DMS153 (cell line): ENCODE results near the gene PEX12.
"Not testable (repeated sequence)": the region's sequence is repeated elsewhere in the genome, so short reads cannot be mapped to it uniquely, and the experiment has no call there.

ENCODE experiments used
- DNase-seq: peaks from one replicate; lab custom pipeline; 2025; lab: John Stamatoyannopoulos, UW

The PEX12 gene

DNA sequence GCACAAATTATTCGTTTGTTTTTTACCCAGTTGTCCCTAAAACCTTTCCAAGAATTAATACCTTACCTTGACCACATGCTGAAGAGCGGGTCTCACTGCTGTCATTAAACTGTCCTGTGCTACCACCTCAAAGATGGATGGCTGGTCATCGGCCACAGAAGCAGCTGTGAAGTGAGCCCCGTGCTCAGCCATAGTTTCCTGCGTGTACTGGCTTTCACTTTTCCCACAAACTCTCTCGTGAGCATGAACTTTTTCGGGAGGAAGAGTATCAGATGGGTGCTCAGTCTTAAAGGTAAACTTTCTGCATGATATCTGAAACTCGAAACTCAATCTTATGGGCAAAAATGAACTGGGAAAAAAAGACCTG lies 558 bp downstream of the PEX12 start:
- no peak for DNase-seq

DNA sequence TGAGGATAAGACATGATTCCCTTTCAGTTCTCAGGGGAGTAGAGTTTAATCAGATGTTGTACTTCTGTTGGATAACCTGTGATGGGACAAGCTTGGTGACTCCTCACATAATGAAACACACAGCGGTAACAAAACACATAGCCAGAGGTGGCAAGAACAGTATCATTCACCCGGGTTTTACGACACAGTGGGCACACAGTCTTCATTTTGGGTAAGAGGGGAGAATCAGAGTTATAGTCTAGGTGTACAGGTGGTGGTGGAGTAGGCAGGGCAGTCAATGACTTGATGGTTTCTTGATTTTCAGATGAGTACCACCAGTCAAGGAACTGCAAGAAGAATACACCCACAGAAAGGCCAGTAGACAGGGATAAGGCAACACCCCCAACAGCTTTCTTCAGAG lies 2.6 kb downstream of the PEX12 start:
- DNase-seq = no peak

DNA sequence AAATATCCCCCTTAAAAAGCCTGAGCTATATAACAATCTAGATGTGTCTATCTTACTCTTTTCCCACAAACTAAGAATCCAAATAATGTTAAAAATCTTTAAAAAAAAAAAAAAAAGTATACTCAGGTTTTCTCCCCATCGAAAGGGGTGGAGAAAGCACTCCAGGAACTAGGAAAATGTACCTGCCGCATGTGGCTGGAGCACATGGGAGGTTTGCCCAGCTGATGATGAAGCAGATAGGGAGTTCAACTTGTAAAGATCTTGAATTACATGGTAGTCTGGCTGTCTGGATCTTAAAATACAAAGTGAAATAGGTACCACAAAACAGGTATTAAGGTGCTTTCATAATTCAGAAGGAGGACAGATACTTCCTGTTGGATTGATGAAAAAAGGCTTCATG lies 9.0 kb downstream of the PEX12 start:
- DNase-seq = no peak

DNA sequence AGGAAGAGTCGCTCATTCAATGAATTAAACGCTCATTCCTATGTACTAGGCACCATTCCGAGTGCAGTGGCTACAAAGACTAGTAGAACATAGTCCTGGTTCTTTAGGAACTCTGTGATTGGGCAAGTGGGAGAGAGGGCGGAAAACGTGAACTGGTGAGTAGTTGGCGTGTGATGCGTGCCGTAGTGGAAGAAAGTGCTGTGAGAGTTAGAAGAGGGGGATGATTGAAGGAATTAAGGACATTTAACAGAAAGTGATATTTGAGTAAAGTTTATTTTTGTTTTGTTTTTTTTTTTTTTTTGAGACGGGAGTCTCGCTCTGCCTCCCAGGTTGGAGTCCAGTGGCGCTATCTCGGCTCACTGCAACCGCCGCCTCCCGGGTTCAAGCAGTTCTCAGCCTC lies 9.8 kb downstream of the PEX12 start:
- DNase-seq = no peak

DNA sequence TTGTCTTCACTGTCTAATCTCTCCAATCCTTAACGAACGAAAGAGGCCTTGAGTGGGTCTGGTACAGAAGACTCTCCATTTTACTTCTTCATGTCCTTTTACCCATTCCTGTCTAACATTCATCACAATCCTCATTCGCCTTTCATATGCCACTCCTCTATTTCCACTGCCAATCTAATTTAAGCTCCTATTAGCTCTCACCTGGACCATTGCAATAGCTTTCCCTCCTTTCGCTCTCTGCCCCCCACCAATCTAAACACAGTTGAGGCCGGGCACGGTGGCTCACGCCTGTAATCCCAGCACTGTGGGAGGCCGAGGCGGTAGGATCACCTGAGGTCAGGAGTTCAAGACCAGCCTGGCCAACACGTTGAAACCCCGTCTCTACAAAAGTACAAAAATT lies 11.4 kb downstream of the PEX12 start:
- no peak for DNase-seq

DNA sequence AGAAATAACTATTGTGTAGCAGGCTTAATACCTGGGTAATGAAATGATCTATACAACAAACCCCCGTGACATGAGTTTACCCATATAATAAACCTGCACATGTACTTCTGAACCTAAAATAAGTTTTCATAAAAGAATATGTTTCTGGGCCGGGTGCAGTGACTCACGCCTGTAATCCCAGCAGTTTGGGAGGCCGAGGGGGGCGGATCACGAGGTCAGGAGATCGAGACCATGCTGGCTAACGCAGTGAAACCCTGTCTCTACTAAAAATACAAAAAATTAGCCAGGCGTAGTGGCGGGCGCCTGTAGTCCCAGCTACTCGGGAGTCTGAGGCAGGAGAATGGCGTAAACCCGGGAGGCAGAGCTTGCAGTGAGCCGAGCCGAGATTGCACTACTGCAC lies 15.2 kb downstream of the PEX12 start:
- DNase-seq = not testable (repeated sequence)

DNA sequence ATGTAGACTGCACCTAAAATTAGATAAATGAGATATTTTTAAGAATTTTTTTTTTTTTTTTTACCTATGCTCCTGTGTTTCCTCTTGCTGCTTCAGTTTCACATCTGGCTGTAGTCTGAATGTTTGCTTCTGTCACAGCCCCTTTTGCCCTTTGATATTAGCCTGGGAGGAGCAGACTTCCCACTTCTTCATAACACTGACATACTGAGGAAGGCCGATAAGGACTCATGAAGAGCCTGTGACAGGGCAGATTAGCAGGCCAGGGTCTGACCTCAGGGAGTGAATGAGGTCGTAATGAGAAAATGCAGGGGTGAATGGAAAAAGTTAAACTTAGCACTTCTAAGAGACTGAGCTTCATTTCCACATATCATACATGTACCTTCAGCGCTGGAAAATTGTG lies 17.7 kb downstream of the PEX12 start, which contains the start of gene SLFN14:
Gene SLFN14, minus strand, starts transcription at position 117 of the 400 bp plus-strand sequence. CDS start 2,757 bp downstream, outside the sequence.
- no peak for DNase-seq

DNA sequence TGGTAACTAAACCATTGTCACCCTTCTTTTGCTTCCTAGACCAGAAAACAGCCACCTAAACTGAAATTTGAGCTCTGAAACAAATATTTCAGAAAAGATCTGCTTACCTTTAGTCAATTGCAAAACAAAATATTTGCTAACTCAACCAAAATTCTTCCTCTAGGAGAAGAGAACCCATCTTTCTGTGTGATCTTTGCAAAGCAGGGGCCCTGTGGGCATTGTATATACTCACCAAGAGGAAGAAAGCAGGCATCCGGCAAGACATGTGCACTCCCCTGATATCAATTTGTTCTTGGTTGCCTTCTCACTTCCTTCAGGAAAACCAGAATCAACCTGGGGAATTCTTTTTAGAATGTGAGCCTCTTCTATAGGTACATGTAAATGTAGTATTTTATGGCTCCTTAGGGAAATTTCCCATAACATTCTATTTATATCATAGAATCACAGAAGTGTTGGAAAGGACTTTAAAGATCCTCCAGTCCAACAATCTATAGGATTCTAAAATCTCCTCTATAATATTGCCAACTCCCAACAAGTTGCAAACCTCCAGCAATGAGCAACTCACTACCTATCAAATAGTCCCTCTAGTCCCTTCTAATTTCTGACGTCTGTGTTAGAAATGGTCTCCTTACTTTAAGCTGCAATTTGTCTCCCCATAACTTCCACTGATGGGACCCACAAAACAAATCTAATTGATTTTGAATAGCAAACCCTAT lies 18.7 kb downstream of the PEX12 start:
- DNase-seq = no peak

DNA sequence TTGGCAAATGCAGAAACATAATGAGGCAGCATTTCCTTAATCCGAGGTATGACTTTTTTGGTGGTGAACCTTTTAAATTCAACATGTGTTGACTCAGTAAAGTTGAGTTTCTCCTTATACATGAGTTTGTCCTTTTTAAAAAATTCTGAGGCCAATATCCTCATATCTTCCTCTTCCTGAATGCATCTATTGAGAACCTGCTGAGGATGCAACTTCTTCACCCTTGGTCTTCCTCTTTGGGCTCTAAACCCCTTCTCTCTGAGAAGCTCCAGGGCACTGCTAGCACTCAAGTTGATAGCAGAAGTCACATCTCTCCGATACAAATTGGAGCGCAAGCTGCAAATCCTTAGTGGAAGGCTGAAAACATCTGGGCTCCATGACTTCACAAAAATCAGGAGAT lies 21.0 kb downstream of the PEX12 start:
- no peak for DNase-seq

DNA sequence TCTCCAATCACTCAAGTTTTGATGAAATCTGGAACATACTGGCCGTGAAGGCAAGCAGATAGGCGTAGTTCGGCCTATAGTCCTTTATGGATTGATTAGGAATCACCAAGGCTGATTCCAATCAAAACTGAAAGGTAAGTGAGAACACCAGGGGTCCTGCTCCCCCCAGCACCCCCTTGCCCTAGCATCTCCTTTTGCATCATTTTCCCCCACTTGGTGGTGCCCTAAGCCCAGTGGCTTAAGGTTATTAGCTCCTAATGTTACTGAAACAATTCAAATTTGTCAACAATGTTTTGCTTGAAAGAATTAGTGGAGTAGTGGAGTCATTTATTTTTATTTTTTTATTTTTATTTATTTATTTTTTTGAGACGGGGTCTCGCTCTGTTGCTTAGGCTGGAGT lies 22.7 kb downstream of the PEX12 start:
- no peak for DNase-seq

DNA sequence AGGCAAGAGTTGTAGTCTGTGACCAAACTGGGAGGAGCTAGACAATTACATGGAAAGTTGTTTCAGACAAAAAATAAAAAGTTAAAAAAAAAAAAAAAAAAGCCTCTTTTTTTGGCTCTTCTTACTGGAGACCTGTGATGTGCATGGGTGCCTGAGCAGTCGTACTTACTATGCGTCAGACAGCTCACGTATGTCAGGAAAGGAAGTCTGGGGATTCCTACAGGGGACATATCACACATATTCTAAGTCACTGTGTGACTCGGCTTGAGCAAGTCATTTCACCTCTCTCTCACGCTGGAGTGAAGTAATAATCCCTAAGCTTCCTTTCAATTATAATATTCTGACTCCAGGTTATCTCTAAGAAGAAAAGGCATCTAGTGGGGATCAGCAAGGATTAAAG lies 23.7 kb downstream of the PEX12 start:
- DNase-seq = no peak

DNA sequence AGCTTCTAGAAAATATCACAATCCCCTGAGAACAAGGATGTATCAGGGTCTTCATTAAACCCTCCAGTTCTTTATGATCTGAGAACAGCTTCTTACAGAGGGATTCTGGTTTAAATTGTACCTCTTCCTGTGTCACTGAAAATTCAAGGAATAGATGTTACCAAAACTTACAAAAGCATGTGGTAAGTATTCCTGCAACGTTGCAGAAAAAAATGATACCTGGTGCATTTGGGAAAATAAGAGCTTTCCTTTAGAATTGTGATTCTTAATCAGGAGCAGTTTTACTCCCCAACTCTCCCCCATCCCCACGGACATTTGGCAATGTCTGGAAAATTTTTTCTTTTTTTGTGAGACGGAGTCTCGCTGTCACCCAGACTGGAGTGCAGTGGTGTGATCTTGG lies 25.1 kb downstream of the PEX12 start:
- DNase-seq = no peak

DNA sequence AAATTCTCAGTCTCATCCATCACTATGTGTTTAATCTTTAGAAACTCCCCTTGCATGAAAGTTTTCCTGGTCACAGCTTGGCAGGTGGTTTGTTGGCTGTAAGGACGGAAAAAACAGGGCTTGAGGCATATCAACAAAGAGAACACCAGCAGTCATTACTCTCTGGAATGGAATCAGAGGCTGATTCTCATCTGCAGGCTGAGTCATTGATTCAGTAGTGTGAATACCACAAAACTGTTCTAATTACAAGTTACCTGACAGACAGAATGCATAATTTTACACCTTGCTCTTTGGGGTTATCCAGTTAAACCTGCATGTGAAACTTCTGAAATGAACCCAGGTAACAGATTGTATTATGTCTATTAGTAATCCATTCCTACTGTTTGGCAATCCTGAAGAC lies 29.4 kb downstream of the PEX12 start:
- no peak for DNase-seq

DNA sequence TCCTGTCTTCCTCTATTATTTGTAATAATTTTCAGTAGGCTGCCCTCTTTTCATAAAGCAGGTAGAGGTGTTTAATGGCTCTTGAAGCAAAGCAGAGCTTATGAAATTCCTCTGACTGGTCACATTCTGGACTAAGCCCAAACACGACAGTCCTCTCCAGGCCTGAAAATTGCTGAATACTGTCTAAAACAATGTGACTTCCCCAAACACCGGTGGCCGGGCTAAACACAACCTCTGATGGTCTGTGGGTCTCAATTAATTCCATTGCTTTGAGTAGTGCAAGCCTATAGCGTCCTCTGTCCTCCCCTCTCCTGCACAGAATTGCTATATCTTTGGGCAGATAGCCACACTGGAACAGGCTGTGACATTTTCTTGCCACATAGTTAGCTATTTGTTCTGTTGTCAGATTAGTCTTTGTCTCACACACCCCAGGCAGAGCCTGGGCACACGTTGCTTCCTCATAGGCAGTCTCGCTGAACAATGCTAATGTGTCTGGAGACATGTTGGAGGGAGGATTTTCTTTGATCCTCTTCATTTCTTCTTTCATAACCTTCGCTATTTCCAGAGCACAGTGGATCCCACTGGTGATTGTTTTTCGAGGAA lies 30.1 kb downstream of the PEX12 start:
- DNase-seq = no peak

DNA sequence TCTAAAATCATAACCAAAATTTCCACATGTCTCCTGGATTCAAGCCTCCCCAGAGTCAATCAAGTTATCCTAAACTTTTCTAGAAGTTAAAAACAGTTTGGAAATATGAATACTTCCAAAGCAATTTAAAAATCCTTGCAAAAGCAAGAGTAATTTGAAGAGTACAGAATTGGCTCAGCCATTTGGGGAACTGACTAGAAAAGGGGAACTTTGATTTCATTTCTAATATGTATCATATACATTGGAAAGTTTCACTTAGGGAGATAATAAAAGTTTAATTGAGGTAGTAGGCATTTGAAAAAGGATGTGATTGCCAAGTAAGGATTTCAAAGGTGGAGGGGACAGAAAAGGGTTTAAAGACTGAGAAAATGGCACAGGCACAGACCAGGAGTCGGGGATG lies 31.9 kb downstream of the PEX12 start:
- DNase-seq = no peak

DNA sequence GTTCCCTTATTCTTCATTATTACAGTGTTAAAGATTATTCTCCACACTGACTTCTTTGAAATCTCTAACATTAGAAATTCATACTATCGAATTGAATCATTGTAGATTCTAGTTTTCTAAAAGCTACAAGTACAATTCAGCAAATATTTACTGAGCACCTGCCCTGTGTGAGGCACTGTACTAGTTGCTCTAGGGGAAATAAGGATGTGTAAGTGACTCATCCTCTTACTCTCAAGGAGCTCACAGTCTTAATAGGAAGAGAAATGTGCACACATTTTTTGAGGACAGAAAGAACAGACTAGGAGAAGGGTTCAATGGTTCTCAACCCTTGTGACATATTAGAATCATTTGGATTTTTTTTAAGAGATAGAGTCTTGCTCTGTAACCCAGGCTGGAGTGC lies 33.2 kb downstream of the PEX12 start:
- DNase-seq = no peak

DNA sequence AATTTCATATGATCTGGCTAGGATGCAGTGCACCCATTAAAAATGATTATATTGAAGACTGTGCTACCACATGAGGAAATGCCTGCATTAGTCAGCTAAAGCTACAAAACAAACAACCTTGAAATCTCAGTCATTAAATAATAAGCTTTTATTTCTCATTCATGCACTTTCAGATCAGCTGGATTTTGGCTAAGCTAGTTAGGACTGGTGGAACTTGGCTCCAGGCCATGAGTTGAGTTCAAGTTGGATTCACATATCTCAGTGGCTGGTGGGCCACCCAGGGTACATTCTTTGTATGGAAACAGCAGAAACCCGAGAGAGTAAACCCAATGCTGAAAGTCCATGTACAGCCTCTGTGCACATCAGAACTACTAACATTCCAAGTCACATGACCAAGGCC lies 34.5 kb downstream of the PEX12 start:
- DNase-seq = no peak

DNA sequence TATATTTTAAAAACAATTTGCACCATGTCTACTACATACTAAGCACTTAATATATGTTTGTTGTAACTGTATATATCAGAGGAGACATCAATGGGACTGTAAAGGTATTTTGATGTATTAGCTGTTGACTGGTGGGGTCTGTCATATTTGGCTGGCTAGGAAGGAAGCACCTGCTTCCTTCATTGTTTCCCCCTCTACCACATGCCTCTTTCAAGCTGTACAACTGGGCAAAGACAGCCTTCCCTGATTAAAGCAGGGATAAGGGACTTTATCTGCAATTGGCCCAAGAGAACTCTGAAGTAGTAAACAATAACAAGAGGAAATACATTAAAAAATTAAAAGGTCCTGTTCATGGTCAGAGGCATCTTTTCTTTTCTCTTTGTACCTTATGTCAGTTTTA lies 35.4 kb downstream of the PEX12 start:
- DNase-seq = no peak

DNA sequence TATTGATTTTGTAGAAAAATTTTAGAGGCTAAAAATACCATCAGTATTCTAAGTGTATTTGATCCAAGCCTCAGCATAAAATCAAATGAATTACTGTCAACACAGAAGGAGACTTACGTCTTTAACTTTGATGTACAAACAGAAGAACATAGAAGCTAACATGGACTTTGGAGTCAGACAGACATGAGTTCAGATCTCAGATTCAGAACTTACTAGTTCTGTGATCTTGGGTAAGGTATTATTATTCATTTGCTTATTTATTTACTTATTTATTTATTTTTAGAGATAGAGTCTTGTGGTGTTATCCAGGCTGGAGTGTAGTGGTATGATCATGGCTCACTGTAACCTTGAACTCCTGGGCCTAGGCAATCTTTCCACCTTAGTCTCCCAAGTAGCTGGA lies 36.9 kb downstream of the PEX12 start:
- no peak for DNase-seq

DNA sequence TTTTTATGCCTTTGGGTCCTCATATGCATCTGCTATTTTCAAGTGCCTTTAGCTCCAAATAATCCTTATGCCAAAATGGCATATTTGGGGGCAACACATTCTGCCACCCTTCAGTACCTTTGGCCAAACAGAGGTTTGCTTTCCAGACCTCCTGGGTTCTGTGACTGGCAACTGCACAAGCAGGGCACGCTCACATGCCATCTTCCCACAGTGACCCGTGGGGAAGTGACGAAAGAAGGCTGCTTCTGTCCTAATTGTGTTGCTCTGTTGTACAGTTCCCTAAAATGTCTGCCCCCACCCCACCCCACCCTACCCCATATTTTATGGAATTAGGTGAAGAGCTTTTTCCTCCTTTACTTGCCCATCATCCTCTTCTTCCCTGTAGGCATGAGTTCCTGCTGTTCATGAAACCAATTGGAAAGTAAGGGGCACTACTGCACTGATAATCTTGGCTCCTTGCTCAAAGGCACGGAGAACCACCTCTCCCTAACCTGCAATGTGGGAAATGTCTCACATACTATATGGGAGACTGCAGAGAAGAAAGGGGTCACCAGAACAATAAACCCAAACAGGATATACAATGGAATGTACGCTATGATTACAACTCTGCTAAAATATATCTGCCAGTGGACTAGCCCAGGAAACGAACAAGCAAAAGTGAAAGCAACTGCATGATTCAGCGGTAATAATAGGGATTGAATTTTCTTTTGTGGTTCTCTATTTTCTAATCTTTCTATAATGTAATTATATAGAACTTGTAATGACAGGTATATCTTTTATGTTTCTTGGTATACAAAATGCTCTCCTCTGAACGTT lies 37.6 kb downstream of the PEX12 start:
- DNase-seq = no peak

DNA sequence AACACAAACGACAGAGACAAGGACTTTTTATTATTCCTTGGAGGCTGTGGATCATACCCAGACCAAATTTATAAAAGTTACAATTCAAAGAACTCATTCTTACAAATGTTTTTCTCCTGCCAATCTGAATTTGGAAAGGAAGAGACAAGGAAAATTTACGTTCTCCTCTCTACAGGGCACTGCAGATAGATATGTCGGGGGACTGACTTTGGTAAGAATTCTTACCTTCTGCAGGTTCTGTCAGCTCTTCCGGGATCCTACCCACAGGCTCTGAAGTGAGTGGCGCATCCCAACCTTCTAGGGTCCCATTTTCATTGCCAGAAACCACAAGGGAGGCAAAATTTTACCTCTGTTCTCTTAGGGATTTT lies 38.7 kb downstream of the PEX12 start:
- no peak for DNase-seq

DNA sequence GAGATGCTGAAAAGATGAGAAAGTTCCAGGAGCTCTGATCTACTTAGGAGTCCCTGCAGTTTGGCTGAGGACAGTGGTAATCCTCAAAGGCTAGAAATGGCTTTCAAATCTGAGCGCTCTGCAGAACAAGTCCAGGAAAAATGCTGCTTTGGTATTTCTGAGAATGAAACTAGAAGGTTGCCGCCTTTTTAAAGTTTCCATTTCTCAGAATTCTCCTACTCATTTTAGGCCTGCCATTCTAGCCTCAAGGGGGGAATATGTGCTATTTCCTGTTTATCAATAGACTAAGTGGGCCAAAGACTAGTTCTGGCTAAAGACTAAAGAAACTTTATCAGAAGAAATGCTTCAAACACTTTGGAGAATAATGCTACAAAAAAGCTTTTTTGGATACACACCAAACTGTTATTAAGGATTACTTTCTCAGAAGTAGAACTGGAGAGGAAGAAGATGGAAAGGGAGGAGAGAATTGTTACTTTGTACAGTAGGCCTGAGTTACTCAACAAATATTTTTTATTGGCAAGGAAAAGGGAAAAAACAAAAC lies 40.7 kb downstream of the PEX12 start, which contains the start of gene SLFN12L:
Gene SLFN12L, minus strand, starts transcription at position 78 of the 541 bp plus-strand sequence. CDS start 15,314 bp downstream, outside the sequence.
- DNase-seq = no peak

DNA sequence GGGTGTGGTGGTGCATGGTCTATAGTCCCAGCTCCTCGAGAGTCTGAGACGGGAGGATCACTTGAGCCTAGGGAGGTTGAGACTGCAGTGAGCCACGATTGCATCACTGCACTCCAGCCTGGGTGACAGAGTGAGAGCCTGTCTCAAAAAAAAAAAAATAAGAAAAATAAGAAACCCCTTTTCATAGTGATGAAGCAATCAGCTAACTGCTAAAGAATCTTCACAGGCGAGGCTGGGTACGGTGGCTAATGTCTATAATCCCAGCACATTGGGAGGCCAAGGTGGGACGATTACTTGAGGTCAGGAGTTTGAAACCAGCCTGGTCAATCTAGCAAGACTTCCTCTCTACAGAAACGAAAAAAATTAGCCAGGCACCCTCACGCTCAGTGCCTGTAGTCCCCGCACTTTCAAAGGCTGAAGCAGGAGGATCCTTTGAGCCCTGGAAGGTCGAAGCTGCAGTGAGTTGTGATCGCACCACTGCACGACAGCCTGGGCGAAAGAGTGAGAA lies 41.7 kb downstream of the PEX12 start:
- DNase-seq = no peak
